B cell (primary cell): ENCODE measurements around the gene IL36RN. TPM values are rescaled to one million over a fixed set of nuclear protein-coding genes. Genes with fewer than 3 reads are reported as not detected.

ENCODE experiments used
- ATAC-seq: fragments of 200-7000 bp; cut with Tn5 transposase; one replicate; pipeline ENCODE4 v1.10.0; 2021; ENCODE audit warnings: low read depth, mild to moderate bottlenecking, moderate number of reproducible peaks, moderate library complexity
- CTCF ChIA-PET: fragments of 350-600 bp; sonication (Branson Sonifier 250); formaldehyde crosslinking; loops from one replicate; lab custom pipeline; 2021; ENCODE audit warnings: antibody characterized with exemption, inconsistent platforms; lab: Charles Lee
- POLR2A ChIA-PET: fragments of 350-600 bp; sonication (Branson Sonifier 250); formaldehyde crosslinking; loops from one replicate; lab custom pipeline; 2021; ENCODE audit warnings: antibody characterized with exemption; lab: Charles Lee
- DNase-seq: peaks from one replicate; pipeline ENCODE4 v3.0.0; 2013
- H2AFZ ChIP-seq: 2 replicates; pipeline ENCODE4 v1.6.1; 2012; ENCODE audit warnings: mild to moderate bottlenecking, low read depth, low read length; ENCODE audit not compliant: insufficient read depth, poor library complexity, severe bottlenecking
- H3K27ac ChIP-seq, 2 donors: 1 replicate in 1 of 2; 2 replicates in 1 of 2; pipeline ENCODE4 v1.5.1; 2012 to 2013; ENCODE audit warnings: low read length in 2 of 2, mild to moderate bottlenecking in 2 of 2, moderate library complexity in 1 of 2
- H3K27me3 ChIP-seq, 4 experiments: fragments of 200-600 bp in 1 of 4; sonication (generic) in 1 of 4; replicated peaks in 1 of 4; 1 replicate in 2 of 4; 2 replicates in 2 of 4; pipeline versions ENCODE4 v1.6.1 to v1.7.0; 2013 to 2016; ENCODE audit warnings: low read length in 3 of 4, mild to moderate bottlenecking in 2 of 4, mixed read lengths in 1 of 4, moderate library complexity in 1 of 4; ENCODE audit not compliant: insufficient read depth in 4 of 4, control insufficient read depth in 3 of 4; ENCODE audit errors: control extremely low read depth in 1 of 4
- H3K36me3 ChIP-seq, 2 experiments: replicated peaks in 1 of 2; 1 replicate in 1 of 2; 2 replicates in 1 of 2; pipeline versions ENCODE4 v1.6.1 to v1.7.1; 2013; ENCODE audit warnings: low read length in 1 of 2; ENCODE audit not compliant: insufficient read depth in 2 of 2, control insufficient read depth in 1 of 2; ENCODE audit errors: control extremely low read depth in 1 of 2, extremely low read depth in 1 of 2
- H3K4me1 ChIP-seq, 2 donors: fragments of 200-600 bp in 1 of 2; sonication (generic) in 1 of 2; 1 replicate in 1 of 2; 2 replicates in 1 of 2; pipeline versions ENCODE4 v1.5.1 to v1.6.1; 2013 to 2017; ENCODE audit warnings: low read length in 2 of 2; ENCODE audit not compliant: control insufficient read depth in 2 of 2, insufficient read depth in 2 of 2
- H3K4me2 ChIP-seq: replicated peaks from 2 replicates; pipeline ENCODE3; 2012; ENCODE audit warnings: mild to moderate bottlenecking, low read depth, low read length; ENCODE audit not compliant: poor library complexity, severe bottlenecking
- H3K4me3 ChIP-seq, 5 experiments: fragments of 200-600 bp in 1 of 5; sonication (generic) in 1 of 5; 1 replicate in 3 of 5; 2 replicates in 2 of 5; pipeline versions ENCODE4 v1.5.1 to v1.7.0; 2011 to 2016; ENCODE audit warnings: low read length in 4 of 5, mild to moderate bottlenecking in 4 of 5, low read depth in 2 of 5, control low read depth in 1 of 5, moderate library complexity in 1 of 5; ENCODE audit not compliant: insufficient read depth in 1 of 5; ENCODE audit errors: control extremely low read depth in 1 of 5, extremely low read depth in 1 of 5
- H3K79me2 ChIP-seq: fragments of 200-600 bp; sonication (generic); one replicate; pipeline ENCODE4 v1.6.0; 2016; ENCODE audit warnings: low read length; ENCODE audit not compliant: control insufficient read depth, insufficient read depth
- H3K9ac ChIP-seq: fragments of 200-600 bp; sonication (generic); 2 replicates; pipeline ENCODE4 v1.6.1; 2017; ENCODE audit warnings: mild to moderate bottlenecking, low read length, moderate library complexity
- H3K9me3 ChIP-seq, 3 donors: one replicate each; pipeline versions ENCODE4 v1.6.1 to v1.7.1; 2013; ENCODE audit warnings: low read length in 2 of 3; ENCODE audit not compliant: control insufficient read depth in 2 of 3, insufficient read depth in 1 of 3; ENCODE audit errors: control extremely low read depth in 1 of 3
- H4K20me1 ChIP-seq: 2 replicates; pipeline ENCODE4 v1.6.0; 2012; ENCODE audit warnings: mild to moderate bottlenecking, low read length; ENCODE audit not compliant: insufficient read depth, control insufficient read depth, poor library complexity, severe bottlenecking
- H3K27ac Mint-ChIP-seq: one replicate; pipeline ENCODE4 v1.8.0; 2021; ENCODE audit warnings: mixed read lengths
- H3K27me3 Mint-ChIP-seq: one replicate; pipeline ENCODE4 v1.8.0; 2021; ENCODE audit warnings: mixed read lengths
- H3K4me1 Mint-ChIP-seq: one replicate; pipeline ENCODE4 v1.8.0; 2021; ENCODE audit warnings: mixed read lengths
- H3K4me3 Mint-ChIP-seq: one replicate; pipeline ENCODE4 v1.8.0; 2021; ENCODE audit warnings: mixed read lengths
- H3K9me3 Mint-ChIP-seq: one replicate; pipeline ENCODE4 v1.8.0; 2022; ENCODE audit warnings: mixed read lengths; ENCODE audit not compliant: insufficient read depth
- CTCF ChIP-seq: fragments of 200-600 bp; IDR thresholded peaks from one replicate; pipeline ENCODE4 v1.8.0; 2022; ENCODE audit warnings: antibody characterized with exemption, mild to moderate bottlenecking
- EZH2 ChIP-seq: IDR thresholded peaks from 2 replicates; pipeline ENCODE4 v1.6.1; 2012; ENCODE audit warnings: borderline replicate concordance, low read depth, mild to moderate bottlenecking, moderate library complexity, low read length; ENCODE audit not compliant: insufficient read depth, poor library complexity, severe bottlenecking
- WGBS: methylation state at CpG from one replicate; pipeline ENCODE4 v1.1.5; 2013; ENCODE audit warnings: missing lambda C conversion rate; ENCODE audit not compliant: insufficient coverage; 5-methylcytosine and 5-hydroxymethylcytosine counted together
- intact Hi-C: fragments of 100-400 bp; cut with micrococcal nuclease; formaldehyde crosslinking; loops from one replicate; pipeline ENCODE4 v1.10.0; 2022
- polyA plus RNA-seq: library from polyadenylated mRNA; depleted of rRNA; stranded (reverse); fragments of >200 nt; gene quantifications from 2 replicates; pipeline ENCODE4 v1.2.3, GENCODE V29; 2012
- total RNA-seq, 2 donors: library from RNA; stranded (reverse); fragments of 120-200 nt in 1 of 2; gene quantifications; 1 replicate in 1 of 2; 2 replicates in 1 of 2; pipeline versions ENCODE4 v1.2.3 to v1.2.4, GENCODE V29; 2013 to 2022

The IL36RN gene
- total and polyA plus RNA-seq, 2 donors (not counting 1 experiment from before 2014, with no cell fraction given): not detected

DNA sequence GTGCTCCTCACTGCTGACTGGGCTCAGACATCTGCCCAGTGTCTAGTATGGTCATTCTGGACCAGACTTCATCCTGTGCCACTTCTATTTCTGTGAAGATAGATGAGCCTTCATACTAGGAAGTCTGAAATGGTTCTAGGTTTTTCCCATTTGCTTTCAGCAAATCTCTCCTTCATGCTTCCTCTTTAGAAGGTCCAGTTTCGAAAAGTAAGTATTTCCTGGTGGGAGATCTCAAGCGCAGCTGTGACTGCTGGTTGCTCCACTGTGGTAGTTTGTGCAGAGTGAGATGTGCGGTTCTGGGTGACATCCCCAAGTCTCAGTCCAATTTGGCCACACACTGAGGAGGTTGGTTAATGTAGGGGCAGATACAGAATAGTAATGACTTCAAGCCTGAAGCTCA, 20.7 kb upstream of the IL36RN start:
- ChIA-PET POLR2A (no interaction called here), CTCF (no interaction called here)
- H3K27me3 Mint-ChIP-seq: peaks cover 51% of the 10 kb centered on the region

GRCh38 chr2:113039158-113039557, 19.8 kb upstream of the IL36RN start:
- H4K20me1 ChIP-seq: no peaks in the 10 kb centered on the region

More for the DNA sequence above, 20.7 kb upstream of the IL36RN start:
- no peak overlapping the region for H3K27ac ChIP-seq
- H3K36me3 ChIP-seq: no peaks in the 10 kb centered on the region
- ATAC-seq: no peak
- no peak overlapping the region for H3K9ac ChIP-seq
- no peaks in the 10 kb centered on the region for H4K20me1 ChIP-seq
- H3K9me3 ChIP-seq: peaks cover 0 to under 1% (median 0%) of the 10 kb centered on the region in 3 donors
- TF ChIP-seq CTCF (no peak), EZH2 (no peak)
- H3K79me2 ChIP-seq: no peaks in the 10 kb centered on the region
- DNase-seq: no peak
- Mint-ChIP-seq H3K4me3 (no peak overlapping the region), H3K27ac (no peak overlapping the region), H3K4me1 (no peaks in the 10 kb centered on the region), H3K9me3 (no peaks in the 10 kb centered on the region)
- H2AFZ ChIP-seq: no peak overlapping the region
- H3K4me1 ChIP-seq: no peaks in the 10 kb centered on the region
- H3K27me3 ChIP-seq: peaks cover 0 to 9% (median 0%) of the 10 kb centered on the region in 4 experiments
- intact Hi-C loops: no loop called here
- H3K4me3 ChIP-seq: no peak overlapping the region
- 100% methylated on average over 1 of the region's 3 CpGs for WGBS
- H3K4me2 ChIP-seq: no peak overlapping the region

More at GRCh38 chr2:113039158-113039557, 19.8 kb upstream of the IL36RN start:
- Histone ChIP-seq H3K4me2 (no peak overlapping the region), H3K9me3 (peaks cover 0 to 2% (median 0%) of the 10 kb centered on the region in 3 donors), H3K9ac (no peak overlapping the region), H2AFZ (no peak overlapping the region), H3K27ac (no peak overlapping the region), H3K79me2 (no peaks in the 10 kb centered on the region), H3K27me3 (peaks cover 0 to 4% (median 0%) of the 10 kb centered on the region in 4 experiments), H3K36me3 (no peaks in the 10 kb centered on the region), H3K4me3 (no peak overlapping the region), H3K4me1 (no peaks in the 10 kb centered on the region)
- H3K27ac Mint-ChIP-seq: no peak overlapping the region
- peaks cover 47% of the 10 kb centered on the region for H3K27me3 Mint-ChIP-seq
- ChIA-PET CTCF (no interaction called here), POLR2A (no interaction called here)
- no peak for ATAC-seq
- no peaks in the 10 kb centered on the region for H3K4me1 Mint-ChIP-seq
- no peak overlapping the region for H3K4me3 Mint-ChIP-seq
- H3K9me3 Mint-ChIP-seq: no peaks in the 10 kb centered on the region
- no peak for DNase-seq
- 100% methylated on average over 1 of the region's 2 CpGs for WGBS
- intact Hi-C loops: no loop called here
- TF ChIP-seq CTCF: no peak
- TF ChIP-seq EZH2: no peak
